ENCODE measurements around the gene MYNN.

Gene MYNN

DNA sequence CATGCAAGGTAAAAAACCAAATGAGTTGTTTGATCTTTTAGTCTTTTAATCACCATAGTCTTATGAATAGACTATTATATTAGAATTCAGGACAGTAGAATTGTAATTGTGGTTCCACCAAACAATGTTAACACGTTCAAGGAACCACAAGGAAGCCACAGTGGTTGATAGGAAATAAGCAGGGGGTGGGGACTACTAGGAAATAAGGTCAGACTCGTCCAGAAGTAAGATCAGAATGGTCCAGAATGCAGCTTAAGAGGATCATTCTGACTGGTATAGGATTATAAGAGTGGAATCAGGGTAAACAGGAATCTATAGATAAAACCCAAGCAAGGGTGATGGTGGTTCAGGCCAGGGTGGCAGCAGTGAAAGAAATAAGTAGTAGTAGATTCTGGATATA is 7.5 kb downstream of the MYNN start:
- DNase-seq: no peak

DNA sequence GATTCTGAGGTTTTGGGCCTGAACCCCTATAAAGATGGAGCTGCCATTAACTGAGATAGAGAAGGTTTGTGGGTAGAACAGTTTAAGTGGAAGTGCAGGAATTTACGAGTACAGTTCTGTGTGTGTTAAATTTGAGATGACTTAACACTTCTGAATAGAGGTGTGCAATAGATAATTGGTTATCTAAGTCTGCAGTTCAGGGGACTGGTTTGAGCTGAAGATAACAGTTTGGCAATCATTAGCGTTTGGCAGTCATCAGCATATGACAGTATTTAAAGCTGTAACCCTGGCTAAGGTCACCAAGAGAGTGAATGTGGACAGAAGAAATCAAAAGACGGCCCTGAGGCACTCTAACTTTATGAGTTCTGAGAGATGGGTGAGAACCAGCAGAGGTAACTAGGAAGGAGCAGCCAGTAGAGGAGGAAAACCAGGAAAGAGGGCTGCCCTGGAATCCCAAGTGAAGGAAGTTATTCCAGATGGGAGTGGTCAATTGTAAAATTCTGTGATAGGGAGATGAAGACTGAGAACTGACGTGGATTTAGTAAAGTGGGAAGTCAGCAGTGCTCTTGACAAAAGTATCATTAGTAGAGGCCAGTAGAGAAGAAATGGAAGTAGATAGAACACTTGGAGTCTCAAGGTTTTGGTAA is 8.1 kb downstream of the MYNN start:
- no peak for DNase-seq

DNA sequence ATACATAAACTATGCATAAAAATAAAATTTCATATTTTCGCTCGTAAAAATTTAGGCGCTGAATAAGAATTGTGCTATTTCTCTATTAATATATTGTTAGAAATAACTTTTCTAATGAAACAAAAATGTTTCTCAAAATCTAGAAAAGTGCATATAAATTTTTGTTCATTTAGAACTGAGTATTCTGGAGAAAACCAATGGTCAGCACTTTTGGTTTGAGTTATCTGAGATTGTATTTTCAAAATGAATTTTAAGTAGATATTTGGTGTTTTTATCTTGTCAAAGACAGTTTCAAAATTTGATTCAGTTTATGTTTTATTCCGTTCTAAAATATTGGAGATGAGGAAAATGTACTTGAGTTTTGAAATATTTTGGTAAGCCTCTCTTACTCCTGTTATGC is 13.9 kb downstream of the MYNN start:
- no peak for DNase-seq

DNA sequence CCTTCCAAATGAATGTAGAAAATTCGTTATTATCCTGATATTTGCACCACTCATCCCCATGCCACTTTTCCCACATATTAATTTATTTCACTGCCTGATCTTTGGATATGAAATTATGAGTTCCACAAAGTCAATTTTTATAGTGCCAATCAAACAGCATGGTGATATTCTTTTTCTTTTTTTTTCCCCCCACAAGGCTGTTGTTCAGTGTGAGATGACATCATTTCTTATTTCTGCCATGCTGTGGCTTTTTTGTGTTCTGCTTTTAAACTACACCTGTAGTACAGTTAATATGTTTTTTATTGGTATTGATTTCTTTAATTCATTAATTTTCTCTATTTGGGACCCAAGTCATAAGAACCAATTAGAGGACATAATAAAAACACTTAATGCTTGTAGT is 14.6 kb downstream of the MYNN start:
- DNase-seq: no peak

DNA sequence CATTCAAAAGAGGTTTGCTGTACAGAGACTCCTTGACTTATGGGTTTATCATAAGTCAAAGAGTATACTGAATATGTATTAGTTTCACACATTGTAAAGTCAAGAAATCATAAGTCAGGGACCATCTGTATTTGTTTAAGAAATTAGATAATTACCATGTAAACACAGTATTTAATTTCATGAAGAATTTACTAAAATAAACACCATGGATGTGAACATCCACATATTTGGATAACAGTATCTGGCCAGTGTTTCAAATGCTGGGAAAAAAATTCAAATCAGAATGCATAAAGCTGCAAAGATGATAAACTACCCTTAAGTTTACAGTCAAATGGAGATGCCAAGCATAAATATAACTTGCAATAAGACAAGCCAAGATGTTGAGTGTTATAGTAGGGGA is 17.0 kb downstream of the MYNN start:
- no peak for DNase-seq

DNA sequence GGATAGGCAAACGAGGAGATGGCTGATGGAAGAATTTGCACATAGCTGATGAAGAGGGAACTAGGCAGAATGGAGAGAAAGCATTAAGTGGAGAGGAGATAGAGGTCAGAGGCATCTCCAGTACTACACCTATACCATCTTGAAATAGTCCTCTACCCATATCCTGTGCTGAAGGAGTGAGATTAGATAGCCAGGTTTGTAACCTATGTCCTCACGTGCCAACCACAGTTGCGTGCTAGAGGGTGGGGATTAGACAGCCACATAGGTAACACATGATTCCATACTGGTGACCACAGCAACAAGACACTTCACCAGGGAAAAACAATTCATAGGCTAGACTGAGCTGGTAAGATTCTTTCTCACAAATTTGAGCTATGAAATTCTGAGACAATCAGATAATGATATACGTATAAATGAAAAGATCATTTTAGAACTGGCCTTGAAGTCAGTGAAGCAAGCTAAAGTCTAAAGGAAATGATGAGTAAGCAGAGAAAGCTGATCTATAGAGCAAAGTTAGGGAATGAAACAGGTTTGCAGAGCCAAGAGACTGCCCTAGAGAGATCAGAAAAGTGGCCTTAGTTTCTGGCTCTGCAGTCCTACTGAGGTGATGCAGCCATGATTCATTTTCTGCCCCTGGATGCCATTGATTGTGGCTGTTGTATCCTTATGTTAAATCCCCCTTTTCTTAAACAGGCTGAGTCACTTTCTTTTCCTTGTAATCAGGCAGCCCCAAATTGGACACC is 17.7 kb downstream of the MYNN start:
- DNase-seq: no peak

DNA sequence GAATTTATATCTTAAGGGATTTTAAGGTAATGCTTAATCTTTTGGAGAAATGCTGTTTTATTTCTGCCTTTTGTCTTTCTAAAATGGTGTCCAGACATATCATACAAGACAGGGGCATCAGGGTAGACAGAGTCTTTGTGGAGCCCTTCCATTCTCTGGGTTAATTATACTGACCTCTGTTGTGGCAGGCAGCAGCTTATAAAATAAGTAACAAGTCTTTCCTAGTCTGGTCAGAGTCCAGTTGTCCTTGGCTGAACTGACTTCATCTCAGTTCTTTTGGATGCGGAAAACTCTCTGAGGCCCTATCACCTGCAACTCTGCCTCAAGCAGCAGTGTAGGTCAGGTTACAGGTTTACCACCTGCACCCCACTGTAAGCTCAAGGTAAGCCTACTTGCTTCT is 19.2 kb downstream of the MYNN start:
- DNase-seq: no peak

DNA sequence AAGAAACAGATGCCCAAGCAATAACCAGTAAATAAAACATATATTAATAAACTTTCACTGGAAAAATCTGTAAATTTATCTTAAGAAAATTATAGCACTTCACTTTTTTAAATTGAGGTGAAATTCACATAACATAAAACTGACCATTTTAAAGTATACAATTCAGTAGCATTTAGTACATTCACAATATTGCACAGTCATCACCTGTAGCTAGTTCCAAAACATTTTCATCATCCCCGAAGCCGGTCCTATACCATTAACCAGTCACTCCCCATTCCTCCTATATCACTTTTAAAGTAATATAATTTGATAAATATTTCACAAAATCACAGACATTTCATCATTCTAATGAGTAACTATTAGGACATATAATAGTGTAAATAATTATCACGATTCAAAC is 31.5 kb downstream of the MYNN start:
- DNase-seq: no peak

DNA sequence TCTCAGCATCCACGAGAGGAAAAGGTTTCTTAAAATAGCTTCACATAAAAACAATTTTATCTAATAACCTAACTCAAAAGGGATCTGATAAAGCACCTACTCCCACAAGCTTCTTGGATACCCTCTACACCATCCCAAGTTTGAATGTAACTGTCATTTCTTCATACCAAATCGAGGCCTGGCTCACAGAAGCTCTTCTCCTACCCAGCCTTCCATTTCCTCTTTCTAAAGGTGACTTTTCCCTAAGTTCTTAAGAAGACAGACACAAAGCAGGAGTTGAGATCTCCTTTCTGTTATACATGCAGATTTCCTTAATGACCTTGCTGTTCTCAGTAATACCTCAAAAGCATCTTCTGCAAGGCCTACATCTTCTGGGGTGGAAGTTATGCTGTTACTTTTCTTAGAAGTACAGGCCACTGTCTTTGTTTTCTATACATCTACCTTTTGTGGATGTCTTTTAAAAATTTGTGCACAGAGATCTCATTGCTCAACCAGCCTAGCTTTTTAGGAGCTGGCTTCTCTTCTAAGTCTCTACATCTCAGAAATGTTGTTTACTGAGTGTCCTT is 36.1 kb downstream of the MYNN start:
- DNase-seq: no peak

DNA sequence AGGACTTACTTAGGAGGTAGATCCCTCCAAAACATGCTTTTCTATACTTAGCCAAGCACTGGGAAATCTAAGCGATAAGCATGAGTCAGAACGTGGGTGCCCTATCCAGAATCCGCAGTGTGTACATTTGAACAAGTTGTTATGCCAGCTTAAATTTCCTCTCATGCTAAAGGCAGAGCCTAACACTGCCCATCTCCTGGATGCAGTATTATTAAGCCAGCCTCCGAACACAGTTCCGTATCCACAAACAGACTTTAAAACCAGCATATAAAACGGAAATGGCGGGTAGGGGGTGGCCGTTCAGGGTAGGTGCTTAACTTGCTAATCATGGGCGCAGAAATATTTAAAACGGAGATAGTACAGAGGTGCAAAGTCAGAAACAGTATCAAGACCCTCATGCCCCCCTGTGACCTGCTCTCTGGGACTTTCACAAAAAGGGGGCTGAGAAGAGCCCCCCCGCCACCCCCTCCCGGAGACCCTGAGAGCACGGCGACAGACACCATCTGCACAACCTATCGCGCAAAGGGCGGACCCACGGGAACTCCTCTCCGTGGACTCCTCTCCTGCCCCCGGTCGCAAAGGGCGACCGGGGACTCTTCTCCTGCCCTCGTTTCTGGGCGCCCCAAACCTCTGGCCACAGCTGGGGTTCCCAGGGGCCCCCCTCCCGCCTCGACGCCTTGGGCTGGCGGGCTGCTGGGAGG is 38.6 kb downstream of the MYNN start:
- DNase-seq: no peak

DNA sequence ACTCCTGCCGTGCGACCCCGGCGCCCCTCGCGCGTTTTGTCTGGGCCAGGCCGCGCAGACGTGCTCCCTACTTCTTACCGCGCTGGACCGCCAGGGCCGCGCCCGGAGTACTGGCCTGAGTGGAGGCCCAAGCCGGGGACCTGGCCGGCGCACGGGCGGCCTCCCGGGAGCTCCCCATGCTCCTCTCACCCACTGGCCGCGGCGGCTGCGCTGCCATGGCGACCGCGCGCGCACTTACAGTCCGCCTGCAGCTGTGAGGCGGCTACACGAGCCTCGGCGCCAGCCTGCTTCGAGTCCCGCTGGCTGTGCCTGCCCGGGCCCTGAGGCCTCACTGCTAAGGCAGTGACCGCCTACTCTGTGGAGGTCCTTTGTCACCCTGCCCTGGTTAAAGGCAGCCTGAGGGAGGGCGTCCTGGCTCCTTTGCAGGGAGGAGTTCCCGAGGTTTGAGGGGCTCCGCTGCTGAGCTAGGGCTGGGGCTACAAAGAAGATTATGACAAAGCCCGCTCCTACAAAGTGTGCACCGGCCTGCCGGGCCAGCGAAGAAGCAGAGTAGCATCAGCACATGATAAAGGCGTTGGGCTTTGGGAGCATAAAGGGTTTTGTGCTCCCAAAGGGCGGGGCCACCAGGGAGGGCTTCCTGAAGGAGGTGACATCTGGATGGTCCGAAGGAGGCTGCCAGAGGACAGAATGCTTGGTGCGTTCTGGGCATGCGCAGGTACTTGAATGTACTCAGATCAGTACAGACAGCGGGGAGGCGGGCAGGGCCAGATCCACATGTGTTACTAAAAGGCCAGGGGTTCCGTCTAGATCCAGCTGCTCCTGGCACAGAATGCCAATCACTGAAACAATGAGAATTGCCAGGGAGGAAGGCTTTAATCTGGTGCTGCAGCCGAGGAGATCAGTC is 39.4 kb downstream of the MYNN start, which contains the start of the genes LRRC34 and LRRIQ4:
Gene LRRC34, minus strand, starts transcription at position 573 of the 904 bp plus-strand sequence. Its CDS starts 356 bp downstream, at position 217.
Gene LRRIQ4, plus strand, starts transcription at position 539 of the 904 bp plus-strand sequence. CDS start 9,052 bp downstream, outside the sequence.
- DNase-seq: peak; percentile 11 to 41 (median 23)

DNA sequence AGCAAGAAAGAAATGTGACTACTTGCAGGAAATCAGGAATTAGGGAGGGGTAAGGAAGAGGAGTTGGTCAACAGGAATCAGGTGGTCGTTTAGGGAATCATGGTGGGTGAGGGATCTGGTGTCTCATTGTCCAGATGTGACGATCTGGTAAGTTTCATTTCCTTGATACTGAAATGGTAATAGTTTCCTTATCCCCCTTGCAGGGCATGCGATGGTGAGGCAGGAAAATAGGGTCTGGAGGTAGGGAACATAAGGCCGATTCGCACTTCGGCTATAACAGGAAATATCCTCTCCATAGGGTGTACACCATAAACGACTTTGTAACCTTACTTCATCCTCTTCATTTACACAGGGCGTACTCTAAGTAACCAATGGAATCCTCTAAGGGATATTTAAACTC is 40.1 kb downstream of the MYNN start:
- no peak for DNase-seq

DNA sequence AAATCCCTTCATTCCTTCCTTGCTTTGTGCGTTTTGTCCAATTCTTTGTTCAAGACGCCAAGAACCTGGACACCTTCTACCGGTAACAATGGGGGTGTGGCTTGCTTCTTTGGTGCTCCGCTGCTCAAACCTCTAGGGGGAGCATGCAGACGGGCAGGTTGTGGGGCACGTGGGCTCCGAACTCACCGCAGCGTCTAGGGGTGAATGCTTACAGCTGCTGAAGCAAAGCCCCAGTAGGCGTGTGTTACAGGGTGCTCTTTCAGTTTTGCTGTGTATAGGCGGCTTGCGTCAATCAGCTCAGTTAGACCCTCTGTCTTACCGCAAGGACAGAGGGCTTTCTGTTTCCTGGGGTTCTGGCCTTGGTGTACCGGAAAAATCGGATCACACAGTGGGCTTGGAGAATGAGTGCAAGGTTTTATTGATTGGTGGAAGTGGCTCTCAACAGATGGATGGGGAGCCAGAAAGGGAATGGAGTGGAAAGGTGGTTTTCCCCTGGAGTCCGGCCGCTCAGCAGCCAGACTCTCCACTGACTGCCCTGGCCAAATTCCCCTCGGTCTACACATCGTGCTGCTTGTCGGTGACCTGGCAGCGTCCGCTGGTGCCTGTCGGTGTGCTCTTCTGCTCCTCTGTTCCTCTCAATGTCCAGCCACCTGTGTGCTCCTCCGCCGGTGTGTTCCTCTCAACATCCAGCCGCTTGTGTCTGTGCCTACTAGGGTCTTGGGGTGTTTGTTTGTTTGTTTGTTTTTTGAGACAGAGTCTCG is 40.7 kb downstream of the MYNN start:
- peak; percentile 22 to 37 (median 31) for DNase-seq

DNA sequence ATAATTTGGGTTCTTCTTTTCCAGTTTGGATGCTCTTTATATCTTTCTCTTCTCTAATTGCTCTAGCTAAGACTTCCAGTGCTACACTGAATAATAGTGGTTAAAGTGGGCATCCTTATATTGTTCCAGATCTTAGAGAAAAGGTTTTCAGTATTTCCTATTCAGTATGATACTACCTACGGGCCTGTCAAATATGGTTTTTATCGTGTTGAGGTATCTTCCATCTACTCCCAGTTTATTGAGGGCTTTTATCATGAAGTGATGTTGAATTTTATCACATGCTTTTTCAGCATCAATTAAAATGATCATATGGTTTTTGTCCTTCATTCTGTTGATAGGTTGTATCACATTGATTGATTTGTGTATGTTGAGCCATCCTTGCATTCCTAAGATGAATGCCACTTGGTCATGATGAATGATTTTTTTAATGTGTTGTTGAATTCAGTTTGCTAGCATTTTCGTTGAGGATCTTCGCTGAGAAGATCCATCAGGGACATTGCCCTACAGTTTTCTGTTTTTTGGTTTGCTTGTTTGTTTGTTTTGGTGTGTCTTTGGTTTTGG is 42.5 kb downstream of the MYNN start:
- DNase-seq: no peak

DNA sequence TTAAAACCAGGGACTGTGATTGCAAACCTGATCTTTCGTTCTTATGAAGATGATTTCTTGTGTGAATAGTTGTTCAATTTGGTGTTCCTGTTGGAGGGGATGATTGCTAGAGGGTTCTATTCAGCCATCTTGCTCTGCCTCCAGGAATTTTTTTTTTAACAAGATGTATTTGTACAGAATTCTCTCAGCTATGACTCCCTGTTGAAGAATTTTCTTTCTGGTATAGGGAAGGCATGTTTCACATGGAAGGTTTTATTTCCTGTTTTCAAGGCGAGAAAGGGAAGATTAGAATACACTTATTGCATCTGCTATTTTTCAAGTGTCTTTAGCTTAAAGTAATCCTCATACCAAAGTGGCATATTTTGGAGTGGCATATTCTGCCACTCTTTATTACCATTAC is 45.1 kb downstream of the MYNN start:
- no peak for DNase-seq

DNA sequence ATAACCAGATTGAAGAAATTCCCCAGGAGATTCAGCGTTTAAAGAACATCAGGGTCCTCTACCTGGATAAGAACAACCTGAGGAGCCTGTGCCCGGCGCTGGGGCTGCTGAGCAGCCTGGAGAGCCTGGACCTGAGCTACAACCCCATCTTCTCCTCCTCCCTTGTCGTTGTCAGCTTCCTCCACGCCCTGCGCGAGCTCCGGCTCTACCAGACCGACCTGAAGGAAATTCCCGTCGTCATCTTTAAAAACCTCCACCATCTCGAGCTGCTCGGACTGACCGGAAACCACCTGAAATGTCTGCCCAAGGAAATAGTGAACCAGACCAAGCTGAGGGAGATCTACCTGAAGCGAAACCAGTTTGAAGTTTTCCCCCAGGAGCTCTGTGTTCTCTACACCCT is 48.9 kb downstream of the MYNN start:
- DNase-seq: no peak

DNA sequence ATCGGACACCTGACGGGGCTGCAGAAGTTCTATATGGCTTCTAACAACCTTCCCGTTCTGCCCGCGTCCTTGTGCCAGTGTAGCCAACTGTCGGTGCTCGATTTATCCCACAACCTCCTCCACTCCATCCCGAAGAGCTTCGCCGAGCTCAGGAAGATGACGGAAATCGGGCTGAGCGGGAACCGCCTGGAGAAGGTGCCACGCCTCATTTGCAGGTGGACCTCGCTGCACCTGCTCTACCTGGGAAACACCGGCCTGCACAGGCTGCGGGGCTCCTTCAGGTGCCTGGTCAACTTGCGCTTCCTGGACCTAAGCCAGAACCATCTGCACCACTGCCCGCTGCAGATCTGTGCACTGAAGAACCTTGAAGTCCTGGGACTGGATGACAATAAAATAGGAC is 49.3 kb downstream of the MYNN start:
- no peak for DNase-seq

DNA sequence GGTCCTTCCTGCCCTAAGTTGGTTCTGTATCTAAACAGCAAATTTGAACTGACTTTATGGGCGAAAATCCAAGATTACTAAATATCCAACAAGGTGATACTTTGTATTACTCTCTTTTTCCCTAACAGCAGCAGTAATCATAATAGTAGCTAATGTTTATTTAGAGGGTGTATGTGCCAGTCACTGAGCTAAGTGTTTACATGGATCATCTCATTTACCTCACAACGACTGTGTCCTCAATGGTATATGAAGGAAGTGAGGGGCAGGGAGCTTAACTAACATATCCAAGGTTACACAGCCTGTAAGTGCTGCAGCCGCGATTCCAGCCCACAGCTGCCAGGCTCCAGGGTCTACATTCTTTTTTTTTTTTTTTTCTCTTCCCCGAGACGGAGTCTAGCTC is 49.8 kb downstream of the MYNN start:
- DNase-seq: no peak

DNA sequence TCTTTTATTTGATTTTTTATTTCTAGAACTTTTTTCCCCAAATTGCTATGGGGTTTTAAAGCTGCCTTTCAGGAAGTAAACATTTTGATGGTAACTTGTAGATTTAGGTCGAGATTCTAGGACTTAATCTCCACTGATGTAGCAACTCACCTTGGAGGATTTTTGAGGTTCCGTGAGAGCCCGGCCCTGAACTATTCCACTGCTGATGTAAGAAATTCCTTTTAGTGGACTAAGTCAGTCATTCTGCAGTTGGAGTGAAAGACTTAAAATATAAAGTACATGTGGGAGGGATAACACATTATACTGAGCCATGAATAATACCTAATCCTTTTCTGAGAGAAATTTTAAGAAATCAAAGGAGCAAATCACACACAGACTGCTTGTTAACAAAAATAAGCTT is 52.1 kb downstream of the MYNN start:
- DNase-seq: no peak

DNA sequence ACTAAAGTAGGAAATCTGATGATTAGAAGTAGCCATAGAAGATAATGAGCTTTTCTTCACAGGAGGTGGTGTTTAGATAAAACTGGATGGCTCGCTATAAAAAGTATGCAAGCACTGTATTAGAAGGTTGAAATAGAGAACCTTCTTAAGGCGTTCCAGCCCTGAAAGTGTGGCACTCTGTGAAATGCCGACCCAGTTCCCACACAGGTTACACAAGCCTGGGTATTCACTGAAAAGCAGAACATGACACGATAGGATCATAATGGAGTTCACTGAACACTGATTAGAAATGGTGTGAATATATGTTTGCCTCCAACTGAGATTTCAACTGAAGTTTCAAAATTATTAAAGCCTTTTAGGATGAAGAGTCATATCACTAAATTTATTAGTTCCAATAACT is 54.5 kb downstream of the MYNN start:
- no peak for DNase-seq

DNA sequence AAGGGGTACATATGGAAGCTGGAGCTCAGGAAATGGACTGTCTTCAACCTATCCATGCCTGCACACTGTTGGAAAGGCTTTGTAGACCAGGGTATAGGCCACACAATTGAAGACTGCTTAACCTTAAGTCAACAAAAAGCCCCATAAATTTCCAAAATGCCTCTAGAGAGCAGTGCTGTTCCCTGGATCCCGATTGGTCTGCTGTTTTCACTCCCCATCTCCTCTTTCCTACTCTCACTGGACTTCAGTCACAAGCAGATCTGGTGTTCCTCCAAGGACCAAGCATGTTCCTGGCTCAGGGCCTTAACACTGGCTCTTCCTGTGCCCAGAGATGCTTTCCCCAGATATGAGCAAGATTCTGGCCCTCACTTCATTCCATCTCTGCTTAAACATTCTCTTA is 62.3 kb downstream of the MYNN start:
- no peak for DNase-seq
